Osteoblast (primary cell): Measurements from ENCODE around the gene MYBL2. TPM values are rescaled to one million over a fixed set of nuclear protein-coding genes. Genes with fewer than 3 reads are reported as not detected.

ENCODE experiments used
- DNase-seq: peaks from one replicate; pipeline ENCODE4 v3.0.0; 2011; ENCODE audit warnings: low spot score, mixed read lengths; ENCODE audit not compliant: insufficient read length; ENCODE audit errors: missing footprints
- H2AFZ ChIP-seq: 2 replicates; pipeline ENCODE4 v1.6.0; 2011; ENCODE audit warnings: mild to moderate bottlenecking, low read length
- H3K27ac ChIP-seq: 2 replicates; pipeline ENCODE4 v1.5.1; 2011; ENCODE audit warnings: mild to moderate bottlenecking, low read depth, low read length, moderate library complexity
- H3K27me3 ChIP-seq: 2 replicates; pipeline ENCODE4 v1.6.0; 2012; ENCODE audit warnings: mild to moderate bottlenecking, control low read depth, inconsistent platforms, low read length, moderate library complexity; ENCODE audit not compliant: insufficient read depth
- H3K36me3 ChIP-seq: 2 replicates; pipeline ENCODE4 v1.5.1; 2011; ENCODE audit warnings: mild to moderate bottlenecking, low read length, control low read depth, moderate library complexity; ENCODE audit not compliant: insufficient read depth
- H3K4me1 ChIP-seq: 2 replicates; pipeline ENCODE4 v1.5.1; 2011; ENCODE audit warnings: mild to moderate bottlenecking, low read length, control low read depth, moderate library complexity; ENCODE audit not compliant: insufficient read depth
- H3K4me2 ChIP-seq: 2 replicates; pipeline ENCODE4 v1.6.0; 2011; ENCODE audit warnings: mild to moderate bottlenecking, low read length; ENCODE audit not compliant: insufficient read depth
- H3K4me3 ChIP-seq: fragments of 200-600 bp; sonication (generic); 3 replicates; pipeline ENCODE4 v1.5.1; 2012; ENCODE audit warnings: mild to moderate bottlenecking, low read length, inconsistent platforms; ENCODE audit not compliant: insufficient read depth
- H3K79me2 ChIP-seq: 2 replicates; pipeline ENCODE4 v1.6.0; 2012; ENCODE audit warnings: mild to moderate bottlenecking, low read length, control low read depth, inconsistent platforms; ENCODE audit not compliant: insufficient read depth
- H3K9me3 ChIP-seq: 2 replicates; pipeline ENCODE4 v1.5.1; 2011; ENCODE audit warnings: low read depth, low read length, control low read depth
- H4K20me1 ChIP-seq: 2 replicates; pipeline ENCODE4 v1.6.0; 2012; ENCODE audit warnings: mild to moderate bottlenecking, low read length, control low read depth; ENCODE audit not compliant: insufficient read depth
- total RNA-seq: library from RNA; depleted of rRNA; stranded (reverse); fragments of >200 nt; gene quantifications from 2 replicates; pipeline ENCODE4 v1.2.3, GENCODE V29; 2012
- TF ChIP-seq, protein P1 (sequence below): IDR thresholded peaks from 2 replicates; pipeline ENCODE4 v1.5.1; 2011; ENCODE audit warnings: mild to moderate bottlenecking, low read depth, low read length, moderate library complexity; ENCODE audit errors: extremely low read depth

Gene MYBL2
- total RNA-seq, 1 donor = 2.5 TPM

DNA sequence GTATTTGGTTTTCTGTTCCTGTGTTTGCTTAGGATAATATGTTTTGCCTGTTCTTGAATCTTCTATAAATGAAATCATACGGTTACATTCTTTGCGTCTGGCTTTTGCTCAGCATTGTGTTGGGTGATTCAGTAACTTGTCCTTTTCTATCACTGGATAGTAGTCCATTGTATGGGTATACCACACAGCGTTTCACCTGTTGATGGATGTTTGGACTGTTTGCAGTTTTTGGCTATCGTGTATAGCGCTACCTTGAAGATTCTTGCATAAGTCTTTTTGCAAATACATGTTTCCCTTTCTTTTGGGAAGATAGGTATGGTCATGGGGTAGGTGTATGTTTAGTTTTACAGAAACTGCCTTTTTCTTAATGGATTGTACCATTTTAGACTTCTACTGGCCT is 9.5 kb downstream of the MYBL2 start:
- no peak for DNase-seq
- Histone ChIP-seq H3K27me3 (no peaks in the 10 kb centered on the region), H3K36me3 (no peaks in the 10 kb centered on the region), H3K4me3 (no peak overlapping the region), H3K9me3 (no peaks in the 10 kb centered on the region), H3K4me2 (no peak overlapping the region), H2AFZ (no peak overlapping the region), H3K79me2 (no peaks in the 10 kb centered on the region), H3K4me1 (no peaks in the 10 kb centered on the region), H3K27ac (no peak overlapping the region), H4K20me1 (no peaks in the 10 kb centered on the region)
- TF ChIP-seq, protein P1, sequence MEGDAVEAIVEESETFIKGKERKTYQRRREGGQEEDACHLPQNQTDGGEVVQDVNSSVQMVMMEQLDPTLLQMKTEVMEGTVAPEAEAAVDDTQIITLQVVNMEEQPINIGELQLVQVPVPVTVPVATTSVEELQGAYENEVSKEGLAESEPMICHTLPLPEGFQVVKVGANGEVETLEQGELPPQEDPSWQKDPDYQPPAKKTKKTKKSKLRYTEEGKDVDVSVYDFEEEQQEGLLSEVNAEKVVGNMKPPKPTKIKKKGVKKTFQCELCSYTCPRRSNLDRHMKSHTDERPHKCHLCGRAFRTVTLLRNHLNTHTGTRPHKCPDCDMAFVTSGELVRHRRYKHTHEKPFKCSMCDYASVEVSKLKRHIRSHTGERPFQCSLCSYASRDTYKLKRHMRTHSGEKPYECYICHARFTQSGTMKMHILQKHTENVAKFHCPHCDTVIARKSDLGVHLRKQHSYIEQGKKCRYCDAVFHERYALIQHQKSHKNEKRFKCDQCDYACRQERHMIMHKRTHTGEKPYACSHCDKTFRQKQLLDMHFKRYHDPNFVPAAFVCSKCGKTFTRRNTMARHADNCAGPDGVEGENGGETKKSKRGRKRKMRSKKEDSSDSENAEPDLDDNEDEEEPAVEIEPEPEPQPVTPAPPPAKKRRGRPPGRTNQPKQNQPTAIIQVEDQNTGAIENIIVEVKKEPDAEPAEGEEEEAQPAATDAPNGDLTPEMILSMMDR = no peak

DNA sequence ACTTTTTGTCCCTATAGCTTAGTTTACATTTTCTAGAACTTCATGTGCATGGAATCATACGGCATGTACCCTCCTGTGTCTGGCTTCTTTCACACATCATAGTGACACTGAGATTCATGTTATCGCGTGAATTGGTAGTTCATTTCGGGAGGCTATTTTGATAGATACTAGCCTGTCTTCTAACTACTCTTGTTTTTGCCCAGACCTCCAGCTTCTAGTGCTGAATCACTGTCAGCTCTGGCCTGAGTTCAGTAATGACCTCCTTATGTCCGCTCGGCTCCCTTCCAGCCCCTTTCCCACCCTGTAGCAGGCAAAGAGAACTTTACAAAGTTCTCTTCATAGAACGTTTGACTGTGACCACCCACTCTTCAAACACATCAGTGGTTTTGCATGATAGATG is 14.1 kb downstream of the MYBL2 start:
- no peak overlapping the region for H2AFZ ChIP-seq

DNA sequence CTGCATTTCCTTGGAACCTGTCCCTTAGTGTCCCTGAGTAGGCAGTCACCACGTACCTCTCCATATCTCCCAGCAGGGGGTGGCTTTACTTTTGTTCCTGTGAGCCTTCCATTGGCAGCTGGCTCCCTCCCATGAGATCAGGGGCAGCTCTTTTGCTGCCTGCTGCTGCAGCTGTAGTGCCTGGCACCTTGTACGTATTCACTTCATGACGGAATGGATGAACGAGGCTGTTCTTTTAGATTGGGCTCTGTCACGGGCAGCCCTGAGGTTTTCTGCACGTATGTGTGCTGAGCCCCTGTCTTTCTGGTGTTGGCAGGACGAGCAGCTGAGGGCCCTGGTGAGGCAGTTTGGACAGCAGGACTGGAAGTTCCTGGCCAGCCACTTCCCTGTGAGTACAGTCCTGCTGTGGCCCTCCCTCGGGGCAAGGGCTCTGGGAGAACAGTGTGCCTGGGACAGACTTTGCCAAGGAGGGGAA is 14.6 kb downstream of the MYBL2 start:
- peak overlapping the region; percentile 65 for H2AFZ ChIP-seq
- H3K27ac ChIP-seq = no peak overlapping the region

More for the DNA sequence above, 14.1 kb downstream of the MYBL2 start:
- no peaks in the 10 kb centered on the region for H3K9me3 ChIP-seq
- H3K4me1 ChIP-seq = no peaks in the 10 kb centered on the region
- no peak overlapping the region for H3K4me3 ChIP-seq
- no peak overlapping the region for H3K27ac ChIP-seq
- H3K36me3 ChIP-seq = no peaks in the 10 kb centered on the region
- no peaks in the 10 kb centered on the region for H3K27me3 ChIP-seq
- no peaks in the 10 kb centered on the region for H3K79me2 ChIP-seq
- DNase-seq = no peak
- no peaks in the 10 kb centered on the region for H4K20me1 ChIP-seq
- H3K4me2 ChIP-seq = no peak overlapping the region
- TF ChIP-seq, protein P1 = no peak

DNA sequence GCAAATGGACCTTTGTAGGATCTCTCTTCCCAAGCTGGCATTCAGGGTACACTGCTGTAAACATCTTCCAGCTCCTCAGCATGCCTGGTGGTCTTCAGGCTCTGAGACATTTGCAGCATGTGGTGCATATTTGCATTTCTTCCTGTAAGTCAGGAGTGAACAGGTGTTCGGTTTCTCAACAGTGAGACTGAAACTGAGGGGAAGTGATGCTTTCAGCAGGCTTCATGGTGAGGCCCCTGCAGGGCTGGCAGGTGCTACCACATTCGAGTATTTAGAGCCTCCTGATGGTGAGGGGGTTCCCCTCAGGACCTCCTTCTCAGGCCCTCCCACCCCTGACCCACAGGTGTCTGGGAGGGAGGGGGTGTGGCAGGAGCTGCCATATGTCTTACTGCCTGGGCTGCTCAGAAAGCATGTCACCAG is 15.1 kb downstream of the MYBL2 start:
- no peaks in the 10 kb centered on the region for H3K4me1 ChIP-seq
- no peaks in the 10 kb centered on the region for H3K27me3 ChIP-seq
- H3K79me2 ChIP-seq = no peaks in the 10 kb centered on the region
- TF ChIP-seq, protein P1 = no peak
- H3K9me3 ChIP-seq = no peaks in the 10 kb centered on the region
- no peak overlapping the region for H2AFZ ChIP-seq
- H4K20me1 ChIP-seq = no peaks in the 10 kb centered on the region
- no peak for DNase-seq
- no peak overlapping the region for H3K4me2 ChIP-seq
- H3K4me3 ChIP-seq = no peak overlapping the region
- no peak overlapping the region for H3K27ac ChIP-seq
- no peaks in the 10 kb centered on the region for H3K36me3 ChIP-seq

More for the DNA sequence above, 14.6 kb downstream of the MYBL2 start:
- no peaks in the 10 kb centered on the region for H3K9me3 ChIP-seq
- H4K20me1 ChIP-seq = no peaks in the 10 kb centered on the region
- H3K4me1 ChIP-seq = no peaks in the 10 kb centered on the region
- no peak overlapping the region for H3K4me2 ChIP-seq
- no peak overlapping the region for H3K4me3 ChIP-seq
- TF ChIP-seq, protein P1 = no peak
- no peaks in the 10 kb centered on the region for H3K79me2 ChIP-seq
- no peaks in the 10 kb centered on the region for H3K27me3 ChIP-seq
- no peaks in the 10 kb centered on the region for H3K36me3 ChIP-seq
- DNase-seq = no peak
